Stimulated activated CD4-positive, alpha-beta T cell treated with anti-CD3 and anti-CD28 coated beads, Interleukin-2, amount 100 ng/mL, for 24 hours (primary cell): ENCODE data around the gene AXL.
A peak's percentile ranks its signal among the peaks of the same experiment; 100 is the strongest.

Source experiments
- DNase-seq, 2 donors: peaks; one replicate each; pipeline ENCODE4 v3.0.0-alpha.2; 2020

The AXL gene

GRCh38 chr19:41310033-41310831, 91.2 kb downstream of the AXL start, which contains the start of gene CCDC97:
Gene CCDC97, plus strand, starts transcription at chr19:41310172. Its CDS starts 139 bp downstream, at chr19:41310311.
- DNase-seq = peak; percentile 88 to 89

- no peak for DNase-seq
These were observed 92.0 kb downstream of the AXL start for GRCh38 chr19:41311072-41311471.
